Measurements from ENCODE around the gene MKKS.
"Not testable (repeated sequence)": the region's sequence is repeated elsewhere in the genome, so short reads cannot be mapped to it uniquely, and the experiment has no call there.

The MKKS gene

DNA sequence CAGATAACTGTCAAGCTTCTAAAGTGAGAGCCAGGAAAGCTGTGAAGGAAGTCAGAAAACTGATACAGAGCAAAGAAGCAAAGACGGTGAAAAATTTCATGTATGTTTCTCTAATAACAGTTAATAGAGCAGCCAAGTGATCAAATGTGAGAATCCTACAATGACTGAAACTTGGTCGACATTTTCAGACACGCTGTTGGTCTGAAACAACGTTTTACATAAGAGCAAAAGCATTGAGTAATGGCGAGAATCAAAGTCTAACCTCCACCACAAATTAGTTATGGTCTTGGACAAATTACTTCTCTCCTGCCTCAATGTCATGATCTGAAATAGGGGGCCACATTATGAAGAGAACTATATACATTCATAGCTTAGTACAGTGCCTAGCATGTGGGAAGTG is 3.3 kb downstream of the MKKS start:
- Histone ChIP-seq H3K27me3 (ENCODE audit: control insufficient read depth in 1 of 2, insufficient read depth in 2 of 2, low read length in 2 of 2) (no peaks in the 10 kb centered on the region), H3K4me3 (ENCODE audit: low read depth in 1 of 2, low read length in 2 of 2) (no peak overlapping the region), H3K9ac (ENCODE audit: low read length) (no peak overlapping the region), H3K36me3 (ENCODE audit: insufficient read depth, low read length) (no peaks in the 10 kb centered on the region), H3K27ac (ENCODE audit: low read depth, low read length) (no peak overlapping the region), H3K9me3 (ENCODE audit: low read length) (no peaks in the 10 kb centered on the region), H3K4me1 (ENCODE audit: insufficient read depth, low read length) (peaks cover 12% of the 10 kb centered on the region)

DNA sequence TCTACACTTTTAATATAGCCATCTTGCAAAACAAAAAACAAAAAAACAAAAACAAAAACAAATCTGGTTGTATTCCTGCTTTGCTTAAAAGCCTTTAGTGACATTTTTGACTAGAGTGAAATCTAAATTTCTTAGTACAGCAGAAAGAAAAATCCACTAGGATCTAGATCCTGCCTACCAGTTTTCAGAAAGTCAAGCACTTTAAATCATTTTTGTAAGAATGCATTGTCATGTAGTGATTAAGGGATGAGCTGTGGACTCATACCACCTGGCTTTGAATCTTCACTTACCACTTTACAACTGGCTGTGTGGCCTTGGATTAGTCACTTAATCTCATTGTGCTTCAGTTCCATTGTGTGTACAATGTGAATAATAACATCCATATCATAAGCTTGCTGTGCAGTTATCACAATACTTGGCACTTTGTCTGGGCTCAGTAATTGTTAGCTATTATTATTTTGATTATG is 4.0 kb downstream of the MKKS start:
- Histone ChIP-seq H3K27ac (ENCODE audit: low read depth, low read length) (no peak overlapping the region), H3K4me1 (ENCODE audit: insufficient read depth, low read length) (peaks cover 8% of the 10 kb centered on the region), H3K27me3 (ENCODE audit: control insufficient read depth in 1 of 2, insufficient read depth in 2 of 2, low read length in 2 of 2) (no peaks in the 10 kb centered on the region), H3K9me3 (ENCODE audit: low read length) (no peaks in the 10 kb centered on the region), H3K36me3 (ENCODE audit: insufficient read depth, low read length) (no peaks in the 10 kb centered on the region), H3K9ac (ENCODE audit: low read length) (no peak overlapping the region), H3K4me3 (ENCODE audit: low read depth in 1 of 2, low read length in 2 of 2) (no peak overlapping the region)

DNA sequence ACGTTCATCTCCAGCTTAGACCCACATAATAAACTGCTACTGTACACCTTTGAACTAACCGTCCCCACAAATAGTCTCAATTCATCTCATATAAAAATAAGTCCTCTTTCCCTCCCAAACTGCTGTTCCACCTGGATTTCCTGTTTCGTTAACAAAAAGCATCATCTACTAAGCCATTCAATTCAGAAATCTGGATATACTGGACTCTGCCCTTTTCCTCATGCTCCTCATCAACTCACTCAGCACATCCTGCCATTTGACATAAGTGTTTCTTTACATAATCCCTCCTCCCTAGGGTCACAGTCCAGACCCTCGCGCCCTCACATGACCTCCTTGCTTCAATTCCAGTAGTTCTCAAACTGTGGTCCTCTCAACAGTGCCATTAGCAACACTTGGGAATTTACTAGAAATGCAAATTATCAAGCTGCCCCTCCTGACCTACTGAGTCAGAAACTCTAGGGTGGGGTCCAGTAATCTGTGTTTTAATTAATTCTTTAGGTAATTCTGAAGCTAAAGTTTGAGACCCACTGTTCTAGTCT is 4.5 kb downstream of the MKKS start:
- Histone ChIP-seq H3K27me3 (ENCODE audit: control insufficient read depth in 1 of 2, insufficient read depth in 2 of 2, low read length in 2 of 2) (no peaks in the 10 kb centered on the region), H3K4me1 (ENCODE audit: insufficient read depth, low read length) (peaks cover 8% of the 10 kb centered on the region), H3K9me3 (ENCODE audit: low read length) (no peaks in the 10 kb centered on the region), H3K9ac (ENCODE audit: low read length) (no peak overlapping the region), H3K36me3 (ENCODE audit: insufficient read depth, low read length) (no peaks in the 10 kb centered on the region), H3K27ac (ENCODE audit: low read depth, low read length) (no peak overlapping the region), H3K4me3 (ENCODE audit: low read depth in 1 of 2, low read length in 2 of 2) (no peak overlapping the region)

DNA sequence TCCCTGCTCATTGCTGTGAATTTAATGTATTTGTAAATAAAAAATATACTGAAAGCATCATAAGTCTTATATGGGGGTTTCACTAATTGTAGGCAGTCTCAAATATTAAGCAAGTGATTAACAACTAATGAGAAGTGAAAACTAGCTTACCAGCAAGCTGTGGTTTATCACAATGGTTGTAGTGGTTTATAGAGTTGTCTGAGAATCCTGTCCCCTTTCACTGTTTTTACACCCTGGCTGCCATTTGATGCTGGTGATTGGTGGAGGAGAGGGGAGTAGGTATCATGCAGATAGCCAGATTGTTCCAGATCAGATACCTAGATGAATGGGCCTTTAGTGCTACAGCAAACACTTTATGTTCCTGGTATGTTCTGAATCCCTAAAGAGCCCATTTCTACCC is 6.0 kb downstream of the MKKS start:
- Histone ChIP-seq H3K4me3 (ENCODE audit: low read depth in 1 of 2, low read length in 2 of 2) (no peak overlapping the region), H3K9ac (ENCODE audit: low read length) (no peak overlapping the region), H3K27ac (ENCODE audit: low read depth, low read length) (no peak overlapping the region), H3K9me3 (ENCODE audit: low read length) (no peaks in the 10 kb centered on the region), H3K36me3 (ENCODE audit: insufficient read depth, low read length) (no peaks in the 10 kb centered on the region), H3K4me1 (ENCODE audit: insufficient read depth, low read length) (peaks cover 8% of the 10 kb centered on the region), H3K27me3 (ENCODE audit: control insufficient read depth in 1 of 2, insufficient read depth in 2 of 2, low read length in 2 of 2) (no peaks in the 10 kb centered on the region)

DNA sequence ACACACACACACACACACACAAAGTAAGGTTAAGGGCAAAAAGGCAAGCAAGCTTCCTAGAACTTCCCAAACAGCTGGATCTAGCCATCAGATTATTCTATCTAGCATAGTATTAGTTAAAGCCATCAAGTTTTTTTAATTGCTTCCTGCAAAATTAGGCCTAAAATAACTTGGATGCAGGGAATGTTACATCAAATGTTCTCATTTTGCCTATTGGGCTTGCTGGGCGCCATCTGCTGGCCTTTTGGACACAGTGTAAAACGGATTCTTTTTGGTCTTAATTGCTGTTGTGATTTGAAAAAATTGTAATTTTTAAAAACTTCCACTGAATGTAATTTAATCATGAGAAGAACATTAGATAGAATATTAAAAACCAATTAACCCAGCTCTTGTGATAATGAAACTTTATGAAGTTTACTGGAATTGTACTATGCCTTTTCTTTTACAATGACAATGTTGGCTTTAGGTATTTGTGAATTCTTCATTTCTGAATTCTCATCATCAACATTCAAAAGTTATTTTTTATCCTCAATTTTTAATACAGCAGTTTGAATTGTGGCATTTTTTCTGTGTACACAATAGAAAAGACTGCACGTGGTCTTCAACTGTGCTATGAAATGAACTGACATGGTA is 6.8 kb downstream of the MKKS start:
- Histone ChIP-seq H3K27me3 (ENCODE audit: control insufficient read depth in 1 of 2, insufficient read depth in 2 of 2, low read length in 2 of 2) (no peaks in the 10 kb centered on the region), H3K9me3 (ENCODE audit: low read length) (no peaks in the 10 kb centered on the region), H3K9ac (ENCODE audit: low read length) (no peak overlapping the region), H3K27ac (ENCODE audit: low read depth, low read length) (no peak overlapping the region), H3K4me3 (ENCODE audit: low read depth in 1 of 2, low read length in 2 of 2) (no peak overlapping the region), H3K4me1 (ENCODE audit: insufficient read depth, low read length) (peaks cover 6% of the 10 kb centered on the region), H3K36me3 (ENCODE audit: insufficient read depth, low read length) (no peaks in the 10 kb centered on the region)

DNA sequence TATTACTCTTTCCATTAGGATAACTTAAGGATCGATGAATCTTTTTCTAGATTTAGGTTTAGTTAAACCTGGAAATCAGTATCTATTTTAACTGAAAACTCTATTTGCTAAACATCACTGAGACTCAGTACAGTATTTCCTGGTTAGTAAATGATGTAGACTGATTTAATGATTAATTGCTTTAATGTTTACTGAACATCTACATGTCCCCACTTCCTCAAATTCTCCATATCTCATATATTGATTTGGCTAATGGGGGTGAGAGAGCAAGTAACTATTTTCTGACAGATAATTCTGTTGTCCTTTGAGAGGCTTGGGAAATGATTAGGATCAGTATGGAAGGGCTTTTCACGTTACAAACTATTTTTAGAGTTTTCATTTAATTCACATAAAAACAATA is 10.3 kb downstream of the MKKS start:
- H3K9ac ChIP-seq (ENCODE audit: low read length) = no peak overlapping the region

DNA sequence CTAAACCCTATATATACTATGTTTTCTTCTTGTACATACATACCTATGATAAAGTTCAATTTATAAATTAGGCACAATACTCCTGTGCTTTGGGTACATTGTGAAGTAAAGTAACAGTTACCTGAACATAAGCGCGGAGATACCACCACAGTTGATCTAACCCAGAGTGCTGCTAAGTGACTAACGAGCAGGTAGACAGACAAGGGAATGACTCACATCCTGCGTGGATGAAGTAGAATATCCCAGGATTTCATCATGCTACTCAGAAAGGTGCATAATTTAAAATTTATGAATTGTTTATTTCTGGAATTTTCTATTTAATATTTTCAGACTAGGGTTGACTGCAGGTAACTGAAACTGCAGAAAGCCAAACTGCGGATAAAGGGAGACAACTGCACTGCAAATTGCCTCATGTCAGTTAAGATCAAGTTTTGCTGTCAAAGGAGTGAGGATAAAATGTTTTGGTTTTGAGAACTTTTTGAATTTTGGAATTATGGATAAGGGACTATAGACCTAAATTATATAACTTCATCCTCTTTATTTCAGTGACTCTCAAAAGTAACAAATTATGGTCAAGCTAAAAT is 14.4 kb downstream of the MKKS start:
- peaks cover 10% of the 10 kb centered on the region for H3K4me1 ChIP-seq (ENCODE audit: insufficient read depth, low read length)
- no peaks in the 10 kb centered on the region for H3K27me3 ChIP-seq (ENCODE audit: control insufficient read depth in 1 of 2, insufficient read depth in 2 of 2, low read length in 2 of 2)
- H3K9me3 ChIP-seq (ENCODE audit: low read length) = no peaks in the 10 kb centered on the region
- no peak overlapping the region for H3K9ac ChIP-seq (ENCODE audit: low read length)
- H3K4me3 ChIP-seq (ENCODE audit: low read depth in 1 of 2, low read length in 2 of 2) = no peak overlapping the region
- no peak overlapping the region for H3K27ac ChIP-seq (ENCODE audit: low read depth, low read length)
- H3K36me3 ChIP-seq (ENCODE audit: insufficient read depth, low read length) = no peaks in the 10 kb centered on the region

More for the DNA sequence above, 10.3 kb downstream of the MKKS start:
- no peak overlapping the region for H3K4me3 ChIP-seq (ENCODE audit: low read depth in 1 of 2, low read length in 2 of 2)
- no peaks in the 10 kb centered on the region for H3K9me3 ChIP-seq (ENCODE audit: low read length)
- no peaks in the 10 kb centered on the region for H3K27me3 ChIP-seq (ENCODE audit: control insufficient read depth in 1 of 2, insufficient read depth in 2 of 2, low read length in 2 of 2)
- peaks cover 6% of the 10 kb centered on the region for H3K4me1 ChIP-seq (ENCODE audit: insufficient read depth, low read length)
- H3K36me3 ChIP-seq (ENCODE audit: insufficient read depth, low read length) = no peaks in the 10 kb centered on the region
- no peak overlapping the region for H3K27ac ChIP-seq (ENCODE audit: low read depth, low read length)

DNA sequence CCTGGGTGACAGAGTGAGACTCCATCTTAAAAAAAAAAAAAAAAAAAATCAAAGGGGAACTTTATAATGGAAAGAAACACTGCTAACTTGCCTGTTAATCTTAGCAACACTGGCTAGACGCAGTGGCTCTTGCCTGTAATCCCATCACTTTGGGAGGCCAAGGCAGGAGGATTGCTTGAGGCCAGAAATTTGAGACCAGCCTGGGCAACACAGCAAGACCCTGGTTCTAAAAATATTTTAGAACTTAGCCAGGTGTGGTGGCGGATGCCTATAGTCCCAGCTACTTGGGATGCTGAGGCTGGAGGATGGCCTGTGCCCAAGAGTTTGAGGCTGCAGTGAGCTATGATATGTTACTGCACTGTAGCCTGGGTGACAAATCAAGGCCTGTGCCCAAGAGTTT is 16.8 kb downstream of the MKKS start:
- H3K9me3 ChIP-seq (ENCODE audit: low read length); H3K27ac ChIP-seq (ENCODE audit: low read depth, low read length); H3K9ac ChIP-seq (ENCODE audit: low read length); H3K27me3 ChIP-seq (ENCODE audit: control insufficient read depth in 1 of 2, insufficient read depth in 2 of 2, low read length in 2 of 2); H3K4me3 ChIP-seq (ENCODE audit: low read depth in 1 of 2, low read length in 2 of 2); H3K36me3 ChIP-seq (ENCODE audit: insufficient read depth, low read length): not testable (repeated sequence)
- peaks cover 10% of the 10 kb centered on the region for H3K4me1 ChIP-seq (ENCODE audit: insufficient read depth, low read length)

DNA sequence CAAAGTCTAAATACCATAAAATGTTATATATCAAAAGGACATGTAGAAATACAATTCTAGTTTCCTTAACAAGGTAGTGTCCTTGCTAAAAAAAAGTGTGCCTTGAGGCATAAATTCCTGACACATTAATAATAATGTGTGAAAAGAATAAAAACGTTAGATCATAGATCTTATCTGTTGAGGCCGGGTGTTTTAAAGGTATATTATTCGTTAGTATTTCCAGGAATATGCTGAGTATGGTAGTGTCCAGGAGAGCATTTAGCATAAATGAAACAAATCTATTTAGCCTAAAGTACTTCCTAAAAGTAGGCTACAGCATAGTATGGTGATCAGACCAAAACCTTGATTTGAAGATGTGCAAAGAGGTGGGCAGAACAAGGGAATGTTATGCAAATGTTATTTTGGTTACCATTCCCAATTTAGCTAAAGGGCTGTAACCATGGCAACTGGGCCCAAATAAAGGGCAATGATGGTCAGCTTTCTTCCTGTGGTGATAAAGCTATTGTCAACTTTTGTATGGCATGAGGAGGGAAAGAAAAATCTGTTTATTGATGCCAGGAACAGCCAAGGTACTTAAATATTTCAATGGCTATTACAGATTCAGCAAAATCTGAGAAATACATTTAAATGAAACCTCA is 18.9 kb downstream of the MKKS start:
- Histone ChIP-seq H3K27me3 (ENCODE audit: control insufficient read depth in 1 of 2, insufficient read depth in 2 of 2, low read length in 2 of 2) (no peaks in the 10 kb centered on the region), H3K4me3 (ENCODE audit: low read depth in 1 of 2, low read length in 2 of 2) (no peak overlapping the region), H3K27ac (ENCODE audit: low read depth, low read length) (no peak overlapping the region), H3K9me3 (ENCODE audit: low read length) (no peaks in the 10 kb centered on the region), H3K4me1 (ENCODE audit: insufficient read depth, low read length) (peaks cover 4% of the 10 kb centered on the region), H3K9ac (ENCODE audit: low read length) (no peak overlapping the region), H3K36me3 (ENCODE audit: insufficient read depth, low read length) (peaks cover 4% of the 10 kb centered on the region)

DNA sequence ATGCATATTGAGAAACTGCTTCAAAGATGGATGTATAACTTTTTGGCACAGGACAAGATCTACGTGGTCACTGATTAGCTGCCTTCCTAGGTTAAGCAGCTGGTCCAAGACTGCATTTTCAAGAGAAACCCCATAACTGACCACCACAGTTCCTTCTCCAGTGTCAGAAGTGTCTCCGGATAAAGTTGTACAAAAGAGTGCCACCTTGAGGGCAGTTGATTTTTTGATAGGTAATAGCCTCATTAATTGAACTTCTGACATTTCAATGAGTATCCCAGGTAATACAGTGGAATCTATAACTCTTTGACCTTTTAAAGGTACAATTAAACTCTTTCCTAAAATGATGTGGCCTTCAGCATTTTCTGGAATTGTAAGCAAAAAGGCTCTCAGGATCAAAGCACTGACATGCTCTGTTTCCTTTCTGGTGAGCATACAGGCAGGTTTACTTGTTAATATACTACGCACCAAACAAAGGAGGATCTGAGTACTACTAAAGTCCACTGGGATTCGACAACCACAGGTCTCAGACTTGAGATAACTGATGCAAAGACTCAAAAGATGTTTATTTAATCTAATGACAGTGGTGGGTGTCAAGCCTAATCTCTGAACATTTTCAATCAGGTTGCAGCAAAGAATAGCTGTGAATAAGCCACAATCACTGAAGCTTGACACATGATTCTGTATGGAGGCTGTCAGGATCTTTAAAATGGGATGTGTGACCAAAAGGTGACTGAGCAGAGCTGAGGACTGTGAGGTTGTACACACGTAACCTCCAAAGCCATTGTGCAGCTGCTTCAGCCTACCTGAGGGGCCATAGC is 21.2 kb downstream of the MKKS start:
- Histone ChIP-seq H3K27me3 (ENCODE audit: control insufficient read depth in 1 of 2, insufficient read depth in 2 of 2, low read length in 2 of 2) (no peaks in the 10 kb centered on the region), H3K9me3 (ENCODE audit: low read length) (no peaks in the 10 kb centered on the region), H3K36me3 (ENCODE audit: insufficient read depth, low read length) (peaks cover 4% of the 10 kb centered on the region), H3K27ac (ENCODE audit: low read depth, low read length) (no peak overlapping the region), H3K9ac (ENCODE audit: low read length) (no peak overlapping the region), H3K4me1 (ENCODE audit: insufficient read depth, low read length) (peaks cover 4% of the 10 kb centered on the region), H3K4me3 (ENCODE audit: low read depth in 1 of 2, low read length in 2 of 2) (no peak overlapping the region)

DNA sequence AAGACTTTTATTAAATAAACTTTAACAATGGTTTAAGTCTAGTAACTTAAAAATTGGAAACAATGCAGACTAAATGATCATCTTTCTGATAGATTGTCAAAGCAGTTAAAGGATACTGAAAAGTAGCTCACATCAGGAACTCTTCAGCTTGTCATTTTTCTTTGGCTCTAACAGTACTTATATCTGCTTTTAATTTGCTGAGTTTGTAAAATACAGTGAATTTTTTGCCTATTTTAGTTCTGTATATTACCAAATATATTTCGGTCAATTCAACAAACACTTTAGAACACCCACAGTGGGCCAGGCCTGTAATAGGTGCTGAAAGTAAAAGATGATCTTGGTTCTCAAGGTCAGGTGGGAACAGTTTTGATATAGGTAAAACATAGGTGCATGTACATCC is 22.3 kb downstream of the MKKS start:
- Histone ChIP-seq H3K4me1 (ENCODE audit: insufficient read depth, low read length) (peaks cover 4% of the 10 kb centered on the region), H3K9ac (ENCODE audit: low read length) (no peak overlapping the region), H3K27me3 (ENCODE audit: control insufficient read depth in 1 of 2, insufficient read depth in 2 of 2, low read length in 2 of 2) (no peaks in the 10 kb centered on the region), H3K36me3 (ENCODE audit: insufficient read depth, low read length) (peaks cover 9% of the 10 kb centered on the region), H3K27ac (ENCODE audit: low read depth, low read length) (no peak overlapping the region), H3K4me3 (ENCODE audit: low read depth in 1 of 2, low read length in 2 of 2) (no peak overlapping the region), H3K9me3 (ENCODE audit: low read length) (no peaks in the 10 kb centered on the region)

Measured in muscle layer of colon (tissue), 2 donors.